ENCODE data around the gene NDUFS6. TPM values are rescaled to one million over a fixed set of nuclear protein-coding genes. Genes with fewer than 3 reads are reported as not detected.

NDUFS6 gene
- total and polyA plus RNA-seq, 5 experiments from 2014 or later = 12.6 to 75.8 (median 69.3) TPM

- Mint-ChIP-seq H3K9me3 (no peaks in the 10 kb centered on the region), H3K4me3 (no peak overlapping the region), H3K4me1 (peaks cover 10 to 27% (median 21%) of the 10 kb centered on the region in 4 donors), H3K27ac (peak overlapping the region in 1 of 10 donors; percentile 62), H3K27me3 (peaks cover 0 to 4% (median 0%) of the 10 kb centered on the region in 5 donors), H3K36me3 (no peaks in the 10 kb centered on the region)
- POLR2A ChIA-PET = no interaction called here
- ATAC-seq (no peak), DNase-seq (no peak)
Measured at GRCh38 chr5:1779782-1780613, 21.2 kb upstream of the NDUFS6 start.

GRCh38 chr5:1780614-1780930 lies 20.6 kb upstream of the NDUFS6 start:
- Mint-ChIP-seq H3K4me3 (no peak overlapping the region), H3K27ac (peak overlapping the region in 3 of 10 donors; percentile 27 to 62 (median 37)), H3K9me3 (no peaks in the 10 kb centered on the region), H3K36me3 (no peaks in the 10 kb centered on the region), H3K27me3 (peaks cover 0 to 4% (median 0%) of the 10 kb centered on the region in 5 donors), H3K4me1 (peaks cover 10 to 33% (median 25%) of the 10 kb centered on the region in 4 donors)
- DNase-seq (no peak), ATAC-seq (no peak)
- POLR2A ChIA-PET = no interaction called here

GRCh38 chr5:1781107-1781506 lies 20.1 kb upstream of the NDUFS6 start:
- H3K36me3 Mint-ChIP-seq = no peaks in the 10 kb centered on the region
- no peak for DNase-seq
- H3K9me3 Mint-ChIP-seq = no peaks in the 10 kb centered on the region
- H3K4me1 Mint-ChIP-seq = peaks cover 10 to 37% (median 29%) of the 10 kb centered on the region in 4 donors
- peaks cover 0 to 4% (median 0%) of the 10 kb centered on the region in 5 donors for H3K27me3 Mint-ChIP-seq
- peak overlapping the region in 2 of 10 donors; percentile 37 to 44 for H3K27ac Mint-ChIP-seq
- no peak for ATAC-seq
- POLR2A ChIA-PET = no interaction called here
- H3K4me3 Mint-ChIP-seq = no peak overlapping the region

- H3K27ac Mint-ChIP-seq = peak overlapping the region in 2 of 10 donors; percentile 40 to 44
- ATAC-seq = no peak
Measured at GRCh38 chr5:1781726-1782384, 19.4 kb upstream of the NDUFS6 start.

GRCh38 chr5:1782385-1783215 lies 18.6 kb upstream of the NDUFS6 start:
- peak overlapping the region in 3 of 10 donors; percentile 73 to 86 (median 83) for H3K27ac Mint-ChIP-seq

More at GRCh38 chr5:1781726-1782384, 19.4 kb upstream of the NDUFS6 start:
- POLR2A ChIA-PET = interaction anchor here (1.4 kb wide), 1 partner anchor 11 kb away, joined by 6 read pairs; no protein-coding TSS in a partner anchor
- Mint-ChIP-seq H3K4me1 (peaks cover 10 to 43% (median 29%) of the 10 kb centered on the region in 4 donors), H3K9me3 (no peaks in the 10 kb centered on the region), H3K36me3 (no peaks in the 10 kb centered on the region), H3K4me3 (no peak overlapping the region), H3K27me3 (peaks cover 0 to 4% (median 0%) of the 10 kb centered on the region in 5 donors)
- DNase-seq = peak in 1 of 10 donors; percentile 36

GRCh38 chr5:1783216-1783554 lies 18.0 kb upstream of the NDUFS6 start:
- Mint-ChIP-seq H3K36me3 (no peaks in the 10 kb centered on the region), H3K27ac (peak overlapping the region in 4 of 10 donors; percentile 53 to 86 (median 78)), H3K4me1 (peaks cover 13 to 47% (median 33%) of the 10 kb centered on the region in 4 donors), H3K27me3 (peaks cover 0 to 4% (median 0%) of the 10 kb centered on the region in 5 donors), H3K4me3 (peak overlapping the region in 5 of 10 donors; percentile 22 to 56 (median 36)), H3K9me3 (no peaks in the 10 kb centered on the region)
- DNase-seq = peak in 2 of 10 donors; percentile 2 to 18
- POLR2A ChIA-PET = interaction anchor here (1.0 to 1.4 kb wide), 2 partner anchors 9 to 49 kb away, joined by 3 to 6 read pairs; no protein-coding TSS in a partner anchor
- peak; percentile 39 to 71 for ATAC-seq

More at GRCh38 chr5:1782385-1783215, 18.6 kb upstream of the NDUFS6 start:
- peaks cover 0 to 4% (median 0%) of the 10 kb centered on the region in 5 donors for H3K27me3 Mint-ChIP-seq
- H3K4me1 Mint-ChIP-seq = peaks cover 10 to 46% (median 30%) of the 10 kb centered on the region in 4 donors
- ATAC-seq = no peak
- no peaks in the 10 kb centered on the region for H3K36me3 Mint-ChIP-seq
- peak in 1 of 10 donors; percentile 15 for DNase-seq
- POLR2A ChIA-PET = interaction anchor here (1.0 to 1.4 kb wide), 2 partner anchors 10 to 48 kb away, joined by 3 to 6 read pairs; no protein-coding TSS in a partner anchor
- H3K9me3 Mint-ChIP-seq = no peaks in the 10 kb centered on the region
- H3K4me3 Mint-ChIP-seq = peak overlapping the region in 4 of 10 donors; percentile 27 to 39 (median 32)

GRCh38 chr5:1784197-1785050 lies 16.8 kb upstream of the NDUFS6 start:
- ATAC-seq = no peak
- peak overlapping the region in 7 of 10 donors; percentile 3 to 66 (median 61) for H3K4me3 Mint-ChIP-seq
- peaks cover 13 to 58% (median 40%) of the 10 kb centered on the region in 4 donors for H3K4me1 Mint-ChIP-seq
- H3K36me3 Mint-ChIP-seq = no peaks in the 10 kb centered on the region
- H3K27me3 Mint-ChIP-seq = peaks cover 0 to 2% (median 0%) of the 10 kb centered on the region in 5 donors
- H3K27ac Mint-ChIP-seq = peak overlapping the region in 9 of 10 donors; percentile 2 to 88 (median 48)
- H3K9me3 Mint-ChIP-seq = no peaks in the 10 kb centered on the region
- POLR2A ChIA-PET = interaction anchor here (1.2 to 4.7 kb wide), 2 partner anchors 15 to 20 kb away, joined by 4 to 29 read pairs; partner anchors contain the start of genes MRPL36 and NDUFS6
- peak in 1 of 10 donors; percentile 53 for DNase-seq

GRCh38 chr5:1785062-1785461 lies 16.1 kb upstream of the NDUFS6 start:
- peak overlapping the region in 7 of 10 donors; percentile 3 to 66 (median 61) for H3K4me3 Mint-ChIP-seq
- ATAC-seq = peak; percentile 55 to 87
- peak in 5 of 10 donors; percentile 18 to 60 (median 42) for DNase-seq
- POLR2A ChIA-PET = interaction anchor here (1.2 to 4.7 kb wide), 2 partner anchors 14 to 21 kb away, joined by 4 to 29 read pairs; partner anchors contain the start of genes MRPL36 and NDUFS6
- H3K27ac Mint-ChIP-seq = peak overlapping the region in 7 of 10 donors; percentile 2 to 62 (median 48)
- peaks cover 13 to 64% (median 46%) of the 10 kb centered on the region in 4 donors for H3K4me1 Mint-ChIP-seq
- H3K36me3 Mint-ChIP-seq = no peaks in the 10 kb centered on the region
- H3K27me3 Mint-ChIP-seq = peaks cover 0 to 2% (median 0%) of the 10 kb centered on the region in 5 donors
- no peaks in the 10 kb centered on the region for H3K9me3 Mint-ChIP-seq

GRCh38 chr5:1785984-1786383 lies 15.2 kb upstream of the NDUFS6 start:
- POLR2A ChIA-PET = interaction anchor here (4.7 kb wide), 1 partner anchor 13 kb away, joined by 29 read pairs; the partner anchor contains the start of genes MRPL36 and NDUFS6
- Mint-ChIP-seq H3K9me3 (no peaks in the 10 kb centered on the region), H3K4me1 (peaks cover 13 to 72% (median 55%) of the 10 kb centered on the region in 4 donors), H3K27me3 (peaks cover 0 to 2% (median 0%) of the 10 kb centered on the region in 5 donors), H3K36me3 (no peaks in the 10 kb centered on the region), H3K27ac (peak overlapping the region in 2 of 10 donors; percentile 49 to 72), H3K4me3 (peak overlapping the region in 5 of 10 donors; percentile 48 to 68 (median 56))
- DNase-seq (peak in 1 of 10 donors; percentile 60), ATAC-seq (no peak)

- Mint-ChIP-seq H3K4me1 (peaks cover 13 to 80% (median 63%) of the 10 kb centered on the region in 4 donors), H3K9me3 (no peaks in the 10 kb centered on the region), H3K4me3 (no peak overlapping the region), H3K27ac (peak overlapping the region in 1 of 10 donors; percentile 59), H3K36me3 (no peaks in the 10 kb centered on the region), H3K27me3 (peaks cover 0 to 2% (median 0%) of the 10 kb centered on the region in 5 donors)
- POLR2A ChIA-PET = interaction anchor here (4.7 kb wide), 1 partner anchor 13 kb away, joined by 29 read pairs; the partner anchor contains the start of genes MRPL36 and NDUFS6
- DNase-seq = peak in 1 of 10 donors; percentile 54
- no peak for ATAC-seq
Measured at GRCh38 chr5:1786621-1787471, 14.4 kb upstream of the NDUFS6 start.
